PC-9 (cell line): ENCODE data around the gene TPRG1L. TPM values are rescaled to one million over a fixed set of nuclear protein-coding genes. Genes with fewer than 3 reads are reported as not detected.

Experiments
- BruUV-seq: library from RNA; stranded (reverse); fragments of 400-500 nt; replicated peaks from 2 replicates; lab custom pipeline; 2021; lab: Mats Ljungman, UMichigan
- CTCF ChIA-PET: fragments of 300-600 bp; sonication (Branson Sonifier 250); formaldehyde crosslinking; loops from one replicate; lab custom pipeline; 2022; ENCODE audit warnings: antibody characterized with exemption; lab: Charles Lee
- POLR2A ChIA-PET: fragments of 300-600 bp; sonication (Branson Sonifier 250); formaldehyde crosslinking; loops from one replicate; lab custom pipeline; 2022; ENCODE audit warnings: antibody characterized with exemption; ENCODE audit not compliant: unreplicated experiment; lab: Charles Lee
- DNase-seq, 2 experiments: peaks; one replicate each; pipeline versions ENCODE4 v3.0.0 to v3.0.0-alpha.2; 2015 to 2022; ENCODE audit warnings: mixed read lengths in 1 of 2
- H2AFZ ChIP-seq: fragments of 200-600 bp; sonication (generic); 2 replicates; pipeline ENCODE4 v1.8.1; 2017; ENCODE audit warnings: antibody characterized with exemption
- H3F3A ChIP-seq: fragments of 200-600 bp; sonication (generic); 2 replicates; pipeline ENCODE4 v1.8.1; 2017; ENCODE audit warnings: antibody characterized with exemption, mild to moderate bottlenecking, low read depth; ENCODE audit not compliant: insufficient read depth
- H3K27ac ChIP-seq: fragments of 200-600 bp; sonication (generic); 2 replicates; pipeline ENCODE4 v1.6.1; 2016; ENCODE audit warnings: mixed run types
- H3K27me3 ChIP-seq: fragments of 200-600 bp; sonication (generic); 2 replicates; pipeline ENCODE4 v1.6.1; 2016; ENCODE audit warnings: low read depth, mixed run types; ENCODE audit not compliant: insufficient read depth
- H3K36me3 ChIP-seq: fragments of 200-600 bp; sonication (generic); 2 replicates; pipeline ENCODE4 v1.6.1; 2016; ENCODE audit warnings: low read depth, mixed run types
- H3K4me1 ChIP-seq: fragments of 200-600 bp; sonication (generic); replicated peaks from 2 replicates; pipeline ENCODE4 v1.6.1; 2016; ENCODE audit warnings: mixed run types; ENCODE audit not compliant: insufficient read depth
- H3K4me2 ChIP-seq: fragments of 200-600 bp; sonication (generic); 2 replicates; pipeline ENCODE4 v1.6.1; 2017; ENCODE audit warnings: mixed run types
- H3K4me3 ChIP-seq: fragments of 200-600 bp; sonication (generic); 2 replicates; pipeline ENCODE4 v1.6.1; 2016; ENCODE audit warnings: mixed run types
- H3K79me2 ChIP-seq: fragments of 200-600 bp; sonication (generic); 2 replicates; pipeline ENCODE4 v1.6.1; 2017; ENCODE audit warnings: low read depth, mixed run types
- H3K9me2 ChIP-seq: fragments of 200-600 bp; sonication (generic); 2 replicates; pipeline ENCODE4 v1.8.1; 2017; ENCODE audit warnings: mild to moderate bottlenecking; ENCODE audit not compliant: insufficient read depth
- H3K9me3 ChIP-seq: fragments of 200-600 bp; sonication (generic); 2 replicates; pipeline ENCODE4 v1.8.1; 2016; ENCODE audit warnings: low read depth; ENCODE audit not compliant: insufficient read depth
- H4K20me1 ChIP-seq: fragments of 200-600 bp; sonication (generic); 2 replicates; pipeline ENCODE4 v1.8.1; 2017; ENCODE audit not compliant: insufficient read depth
- EZH2 ChIP-seq: fragments of 200-600 bp; sonication (generic); IDR thresholded peaks from 2 replicates; pipeline ENCODE4 v1.8.0; 2017; ENCODE audit warnings: antibody characterized with exemption, low read depth
- intact Hi-C: fragments of 100-400 bp; cut with micrococcal nuclease; formaldehyde crosslinking; loops from one replicate; pipeline ENCODE4 v1.10.0; 2022; ENCODE audit not compliant: unreplicated experiment
- total RNA-seq: library from RNA; stranded (reverse); gene quantifications from 2 replicates; pipeline ENCODE4 v1.2.3, GENCODE V29; 2021
- TF ChIP-seq, protein P1 (sequence below): fragments of 200-600 bp; sonication (generic); conservative IDR thresholded peaks from 2 replicates; pipeline ENCODE4 v1.6.1; 2017; ENCODE audit warnings: mixed run types, antibody characterized with exemption, mild to moderate bottlenecking, moderate library complexity

TPRG1L gene
- total RNA-seq, 1 experiment from 2014 or later: 41.4 TPM

DNA sequence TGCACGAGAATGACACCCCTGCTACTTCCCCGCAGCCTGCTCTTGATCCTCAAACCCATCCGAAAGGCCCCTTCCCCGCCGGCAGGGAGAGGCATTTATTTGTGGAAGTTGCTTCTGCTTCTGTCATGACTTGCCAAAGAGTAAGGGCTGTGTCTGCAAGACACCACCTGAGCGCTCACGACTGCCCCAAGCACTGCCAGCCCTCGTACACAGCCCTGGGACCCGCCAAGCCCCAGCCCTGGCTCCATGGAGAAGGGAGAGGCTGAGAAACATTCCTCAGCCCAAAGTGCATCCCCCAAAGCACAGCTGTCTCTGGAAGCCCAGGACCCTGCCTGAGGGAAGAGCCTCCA, 6.3 kb upstream of the TPRG1L start:
- H3K4me2 ChIP-seq: no peak overlapping the region
- no peaks in the 10 kb centered on the region for H3K79me2 ChIP-seq
- H3K36me3 ChIP-seq: no peaks in the 10 kb centered on the region
- peaks cover 34% of the 10 kb centered on the region for H3K4me1 ChIP-seq
- no peaks in the 10 kb centered on the region for H4K20me1 ChIP-seq
- no peak for DNase-seq
- POLR2A ChIA-PET: no interaction called here
- no peak overlapping the region for H2AFZ ChIP-seq
- H3K27ac ChIP-seq: no peak overlapping the region
- no peaks in the 10 kb centered on the region for H3K27me3 ChIP-seq
- no TSS peak for BruUV-seq
- TF ChIP-seq, protein P1, sequence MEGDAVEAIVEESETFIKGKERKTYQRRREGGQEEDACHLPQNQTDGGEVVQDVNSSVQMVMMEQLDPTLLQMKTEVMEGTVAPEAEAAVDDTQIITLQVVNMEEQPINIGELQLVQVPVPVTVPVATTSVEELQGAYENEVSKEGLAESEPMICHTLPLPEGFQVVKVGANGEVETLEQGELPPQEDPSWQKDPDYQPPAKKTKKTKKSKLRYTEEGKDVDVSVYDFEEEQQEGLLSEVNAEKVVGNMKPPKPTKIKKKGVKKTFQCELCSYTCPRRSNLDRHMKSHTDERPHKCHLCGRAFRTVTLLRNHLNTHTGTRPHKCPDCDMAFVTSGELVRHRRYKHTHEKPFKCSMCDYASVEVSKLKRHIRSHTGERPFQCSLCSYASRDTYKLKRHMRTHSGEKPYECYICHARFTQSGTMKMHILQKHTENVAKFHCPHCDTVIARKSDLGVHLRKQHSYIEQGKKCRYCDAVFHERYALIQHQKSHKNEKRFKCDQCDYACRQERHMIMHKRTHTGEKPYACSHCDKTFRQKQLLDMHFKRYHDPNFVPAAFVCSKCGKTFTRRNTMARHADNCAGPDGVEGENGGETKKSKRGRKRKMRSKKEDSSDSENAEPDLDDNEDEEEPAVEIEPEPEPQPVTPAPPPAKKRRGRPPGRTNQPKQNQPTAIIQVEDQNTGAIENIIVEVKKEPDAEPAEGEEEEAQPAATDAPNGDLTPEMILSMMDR: no peak
- TF ChIP-seq EZH2: no peak
- H3K4me3 ChIP-seq: no peak overlapping the region
- intact Hi-C loops: no loop called here
- H3F3A ChIP-seq: peaks cover 9% of the 10 kb centered on the region; the same call in 1 of the 2 replicates
- H3K9me2 ChIP-seq: no peaks in the 10 kb centered on the region
- H3K9me3 ChIP-seq: no peaks in the 10 kb centered on the region
- CTCF ChIA-PET: interaction anchor here (0.5 to 1.5 kb wide), 6 partner anchors 30 to 165 kb away, joined by 4 to 23 read pairs (median 5); no protein-coding TSS in a partner anchor

DNA sequence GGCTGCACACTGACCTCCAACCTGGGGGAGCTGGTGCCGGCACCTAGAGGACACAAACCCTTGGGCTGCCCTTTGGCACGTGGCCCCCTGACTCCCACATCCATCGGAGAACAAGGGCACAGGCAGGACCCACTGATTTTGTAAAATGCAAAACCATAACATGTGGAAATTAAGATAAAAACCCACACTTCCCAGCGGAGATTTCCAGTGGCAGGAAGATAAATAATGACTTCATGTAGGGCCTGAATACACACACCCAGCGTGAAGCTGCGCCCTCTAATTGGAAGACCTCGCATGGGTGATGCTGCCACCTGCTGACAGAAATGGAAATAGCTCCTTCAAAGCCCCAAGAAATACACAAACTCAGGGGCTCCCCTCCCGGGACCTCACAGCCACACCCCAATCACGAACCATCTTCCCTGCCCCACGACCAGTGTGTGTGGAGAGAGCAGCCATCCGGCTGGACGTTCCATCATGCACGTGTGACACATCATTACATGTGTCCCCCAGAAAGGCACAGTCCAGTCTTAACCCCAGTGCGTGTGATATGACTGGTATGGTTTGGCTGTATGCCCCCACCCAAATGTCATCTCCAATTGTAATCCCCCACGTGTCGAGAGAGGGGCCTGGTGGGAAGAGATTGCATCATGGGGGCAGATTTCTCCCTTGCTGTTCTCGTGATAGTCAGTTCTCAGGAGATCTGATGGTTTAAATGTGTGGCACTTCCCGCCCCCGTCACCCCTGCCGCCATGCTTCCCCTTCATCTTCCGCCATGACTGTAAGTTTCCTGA, 5.7 kb upstream of the TPRG1L start:
- no peaks in the 10 kb centered on the region for H3K9me3 ChIP-seq
- ChIA-PET CTCF (interaction anchor here (0.5 to 1.5 kb wide), 7 partner anchors 13 to 166 kb away, joined by 3 to 23 read pairs (median 5); no protein-coding TSS in a partner anchor), POLR2A (no interaction called here)
- DNase-seq: peak; percentile 61 to 65
- intact Hi-C loops: loop anchor here (1.0 kb wide), 4 partner anchors 49 to 166 kb away; no protein-coding TSS in a partner anchor
- H3K4me1 ChIP-seq: peaks cover 32% of the 10 kb centered on the region
- H3K27me3 ChIP-seq: no peaks in the 10 kb centered on the region
- peaks cover 5% of the 10 kb centered on the region for H3K79me2 ChIP-seq
- H3K9me2 ChIP-seq: no peaks in the 10 kb centered on the region
- no peaks in the 10 kb centered on the region for H4K20me1 ChIP-seq
- no peak overlapping the region for H3K4me3 ChIP-seq
- H3K4me2 ChIP-seq: no peak overlapping the region
- TF ChIP-seq, protein P1: peak; percentile 84
- no peak for TF ChIP-seq EZH2
- H2AFZ ChIP-seq: no peak overlapping the region
- no peak overlapping the region for H3K27ac ChIP-seq
- peaks cover 6% of the 10 kb centered on the region; the same call in 1 of the 2 replicates for H3F3A ChIP-seq
- BruUV-seq: no TSS peak
- H3K36me3 ChIP-seq: no peaks in the 10 kb centered on the region

DNA sequence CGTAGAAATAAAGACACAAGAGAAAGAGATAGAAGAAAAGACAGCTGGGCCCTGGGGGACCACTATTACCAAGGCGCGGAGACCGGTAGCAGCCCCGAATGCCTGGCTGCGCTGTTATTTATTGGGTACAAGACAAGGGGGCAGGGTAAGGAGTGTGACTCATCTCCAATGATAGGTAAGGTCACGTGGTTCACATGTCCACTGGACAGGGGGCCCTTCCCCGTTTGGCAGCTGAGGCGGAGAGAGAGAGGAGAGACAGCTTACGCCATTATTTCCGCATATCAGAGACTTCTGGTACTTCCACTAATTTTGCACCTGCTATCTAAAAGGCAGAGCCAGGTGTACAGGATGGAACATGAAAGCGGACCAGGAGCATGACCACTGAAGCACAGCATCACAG, 4.1 kb upstream of the TPRG1L start:
- ChIA-PET CTCF (interaction anchor here (0.8 to 1.3 kb wide), 2 partner anchors 168 kb away, joined by 5 to 10 read pairs; no protein-coding TSS in a partner anchor), POLR2A (interaction anchor here (0.6 kb wide), 2 partner anchors 72 to 331 kb away, joined by 3 read pairs; no protein-coding TSS in a partner anchor)
- H3K4me2 ChIP-seq: no peak overlapping the region; the same call in 1 of the 2 replicates

More for the DNA sequence above, 4.1 kb upstream of the TPRG1L start:
- H3K27me3 ChIP-seq: no peaks in the 10 kb centered on the region
- no peak overlapping the region for H2AFZ ChIP-seq
- peaks cover 17% of the 10 kb centered on the region for H3K4me1 ChIP-seq
- no peak overlapping the region for H3K27ac ChIP-seq
- H3K4me3 ChIP-seq: no peak overlapping the region
- H3F3A ChIP-seq: peaks cover 3% of the 10 kb centered on the region; the same call in 1 of the 2 replicates
- BruUV-seq: no TSS peak
- H3K9me3 ChIP-seq: no peaks in the 10 kb centered on the region
- no peaks in the 10 kb centered on the region for H4K20me1 ChIP-seq
- intact Hi-C loops: no loop called here
- H3K9me2 ChIP-seq: no peaks in the 10 kb centered on the region
- TF ChIP-seq, protein P1: no peak
- no peak for TF ChIP-seq EZH2
- peaks cover 7% of the 10 kb centered on the region for H3K79me2 ChIP-seq
- H3K36me3 ChIP-seq: no peaks in the 10 kb centered on the region
- no peak for DNase-seq
